Measurements from ENCODE around the gene ATP1B4. TPM values are rescaled to one million over a fixed set of nuclear protein-coding genes. Genes with fewer than 3 reads are reported as not detected.

Gene ATP1B4
- polyA plus RNA-seq, 1 donor (not counting 4 experiments of a cell fraction or from before 2014, with no cell fraction given): not detected

- no peak overlapping the region for H3K4me2 ChIP-seq (ENCODE audit: control insufficient read depth, extremely low read depth, insufficient read depth, low read depth, low read length)
- TF ChIP-seq EZH2 (IDR thresholded peaks at IDR 0.05; ENCODE audit: low read length) (no peak), CTCF (optimal IDR thresholded peaks at IDR 0.05 in 1 of 3, IDR thresholded peaks at IDR 0.05 in 1 of 3, conservative IDR thresholded peaks at IDR 0.05 in 1 of 3; ENCODE audit: extremely low read depth in 1 of 3, insufficient read depth in 2 of 3, low read length in 3 of 3) (no peak)
- no peaks in the 10 kb centered on the region for H3K36me3 ChIP-seq (ENCODE audit: control insufficient read depth in 2 of 2, extremely low read depth in 1 of 2, insufficient read depth in 2 of 2, low read length in 2 of 2)
- no peaks in the 10 kb centered on the region for H3K27me3 ChIP-seq (ENCODE audit: control insufficient read depth, extremely low read depth, insufficient read depth, low read length)
- H2AFZ ChIP-seq (ENCODE audit: control insufficient read depth, low read length): no peak overlapping the region
- H4K20me1 ChIP-seq (ENCODE audit: control insufficient read depth, extremely low read depth, insufficient read depth, low read length): no peaks in the 10 kb centered on the region
- no peaks in the 10 kb centered on the region for H3K9me1 ChIP-seq (ENCODE audit: control insufficient read depth, extremely low read depth, insufficient read depth, low read length)
- H3K9me3 ChIP-seq (ENCODE audit: control insufficient read depth, low read depth, low read length): no peaks in the 10 kb centered on the region
- H3K4me3 ChIP-seq (ENCODE audit: control insufficient read depth in 2 of 3, extremely low read depth in 1 of 3, insufficient read depth in 2 of 3, low read depth in 1 of 3, low read length in 3 of 3): no peak overlapping the region
- DNase-seq (ENCODE audit: low read depth, low spot score) (no peak), FAIRE-seq (no peak)
- H3K27ac ChIP-seq (ENCODE audit: control insufficient read depth, insufficient read depth, low read length): no peak overlapping the region
- dilution Hi-C loops (cut with MboI; ENCODE audit: extremely low pct_ligation_motif_present, low sequenced_read_pairs): no loop called here
- no peaks in the 10 kb centered on the region for H3K79me2 ChIP-seq (ENCODE audit: control insufficient read depth, insufficient read depth, low read length)
- no peak overlapping the region for H3K9ac ChIP-seq (ENCODE audit: control insufficient read depth, extremely low read depth, insufficient read depth, low read length)
- no peaks in the 10 kb centered on the region for H3K4me1 ChIP-seq (ENCODE audit: control insufficient read depth, extremely low read depth, insufficient read depth, low read length)
Observed at GRCh38 chrX:120358737-120359456, 3.0 kb upstream of the ATP1B4 start.

- no peaks in the 10 kb centered on the region for H3K9me1 ChIP-seq (ENCODE audit: control insufficient read depth, extremely low read depth, insufficient read depth, low read length)
- H3K9ac ChIP-seq (ENCODE audit: control insufficient read depth, extremely low read depth, insufficient read depth, low read length): no peak overlapping the region
- TF ChIP-seq EZH2 (IDR thresholded peaks at IDR 0.05; ENCODE audit: low read length) (no peak), CTCF (optimal IDR thresholded peaks at IDR 0.05 in 1 of 3, IDR thresholded peaks at IDR 0.05 in 1 of 3, conservative IDR thresholded peaks at IDR 0.05 in 1 of 3; ENCODE audit: extremely low read depth in 1 of 3, insufficient read depth in 2 of 3, low read length in 3 of 3) (peak; percentile 39 to 54 (median 41))
- H4K20me1 ChIP-seq (ENCODE audit: control insufficient read depth, extremely low read depth, insufficient read depth, low read length): no peaks in the 10 kb centered on the region
- no peaks in the 10 kb centered on the region for H3K9me3 ChIP-seq (ENCODE audit: control insufficient read depth, low read depth, low read length)
- H3K79me2 ChIP-seq (ENCODE audit: control insufficient read depth, insufficient read depth, low read length): no peaks in the 10 kb centered on the region
- H3K4me3 ChIP-seq (ENCODE audit: control insufficient read depth in 2 of 3, extremely low read depth in 1 of 3, insufficient read depth in 2 of 3, low read depth in 1 of 3, low read length in 3 of 3): no peak overlapping the region
- no peaks in the 10 kb centered on the region for H3K36me3 ChIP-seq (ENCODE audit: control insufficient read depth in 2 of 2, extremely low read depth in 1 of 2, insufficient read depth in 2 of 2, low read length in 2 of 2)
- DNase-seq (ENCODE audit: low read depth, low spot score) (no peak), FAIRE-seq (no peak)
- no peak overlapping the region for H2AFZ ChIP-seq (ENCODE audit: control insufficient read depth, low read length)
- dilution Hi-C loops (cut with MboI; ENCODE audit: extremely low pct_ligation_motif_present, low sequenced_read_pairs): no loop called here
- H3K4me1 ChIP-seq (ENCODE audit: control insufficient read depth, extremely low read depth, insufficient read depth, low read length): no peaks in the 10 kb centered on the region
- no peak overlapping the region for H3K27ac ChIP-seq (ENCODE audit: control insufficient read depth, insufficient read depth, low read length)
- H3K27me3 ChIP-seq (ENCODE audit: control insufficient read depth, extremely low read depth, insufficient read depth, low read length): no peaks in the 10 kb centered on the region
- no peak overlapping the region for H3K4me2 ChIP-seq (ENCODE audit: control insufficient read depth, extremely low read depth, insufficient read depth, low read depth, low read length)
Observed at GRCh38 chrX:120365320-120365719, 3.4 kb downstream of the ATP1B4 start.

Measured in keratinocyte (primary cell).